CD4-positive, alpha-beta T cell treated with Interleukin-15 for 4 hours (primary cell): ENCODE results near the gene ABHD11.
"Not testable (repeated sequence)": the region's sequence is repeated elsewhere in the genome, so short reads cannot be mapped to it uniquely, and the experiment has no call there.

Experiments
- DNase-seq: peaks from one replicate; pipeline ENCODE4 v3.0.0-alpha.2; 2020; ENCODE audit warnings: low spot score

ABHD11 gene, protein sequence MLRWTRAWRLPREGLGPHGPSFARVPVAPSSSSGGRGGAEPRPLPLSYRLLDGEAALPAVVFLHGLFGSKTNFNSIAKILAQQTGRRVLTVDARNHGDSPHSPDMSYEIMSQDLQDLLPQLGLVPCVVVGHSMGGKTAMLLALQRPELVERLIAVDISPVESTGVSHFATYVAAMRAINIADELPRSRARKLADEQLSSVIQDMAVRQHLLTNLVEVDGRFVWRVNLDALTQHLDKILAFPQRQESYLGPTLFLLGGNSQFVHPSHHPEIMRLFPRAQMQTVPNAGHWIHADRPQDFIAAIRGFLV

DNA sequence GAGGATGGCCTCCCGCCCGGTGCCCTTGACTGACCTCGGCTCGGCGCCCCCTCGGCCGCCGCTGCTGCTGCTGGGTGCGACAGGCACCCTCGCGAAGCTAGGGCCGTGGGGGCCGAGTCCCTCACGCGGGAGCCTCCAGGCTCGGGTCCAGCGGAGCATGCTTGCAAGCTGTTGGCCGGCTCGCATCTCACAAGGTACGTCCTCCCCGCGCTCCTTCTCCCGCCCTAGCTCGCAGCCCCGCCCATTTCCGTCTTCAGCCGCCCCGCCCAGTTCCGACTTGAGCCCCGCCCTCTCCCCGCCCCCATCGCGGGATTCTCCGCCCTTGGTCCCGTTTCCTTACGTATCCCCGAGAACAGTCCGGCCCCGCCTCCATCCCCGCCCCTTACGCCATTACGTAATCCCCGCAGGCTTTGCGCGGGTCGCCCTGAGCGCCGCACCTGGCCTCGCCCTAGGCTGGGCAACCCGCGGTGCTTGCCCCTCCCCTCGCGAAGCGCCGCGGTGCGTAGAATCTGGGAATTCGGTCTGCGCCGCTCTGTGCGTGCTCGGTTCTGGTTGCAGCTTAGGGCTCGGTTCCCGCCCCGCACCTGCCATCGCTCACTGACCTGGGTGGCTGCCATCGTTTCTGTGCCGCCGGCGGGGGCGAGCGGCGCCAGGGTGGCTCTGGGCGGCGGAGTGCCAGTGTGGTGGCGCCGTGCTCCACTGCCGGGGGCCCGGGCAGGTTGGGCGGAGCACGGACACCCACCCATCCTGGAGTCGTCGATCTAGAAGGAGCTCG, at the start of gene ABHD11:
Gene ABHD11 (minus strand): TSS at position 191 of the 775 bp plus-strand sequence. CDS start 32 bp downstream, at position 159.
- peak; percentile 98 for DNase-seq

DNA sequence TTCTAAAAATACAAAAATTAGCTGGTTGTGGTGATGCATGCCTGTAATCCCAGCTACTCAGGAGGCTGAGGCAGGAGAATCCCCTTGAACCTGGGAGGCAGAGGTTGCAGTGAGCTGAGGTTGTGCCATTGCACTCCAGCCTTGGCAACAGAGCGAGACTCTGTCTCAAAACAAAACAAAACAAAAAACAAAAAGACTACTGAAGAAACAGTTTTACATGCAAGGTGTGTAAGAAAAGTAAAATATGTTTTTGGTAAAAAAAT, 49.1 kb upstream of the ABHD11 start:
- not testable (repeated sequence) for DNase-seq

DNA sequence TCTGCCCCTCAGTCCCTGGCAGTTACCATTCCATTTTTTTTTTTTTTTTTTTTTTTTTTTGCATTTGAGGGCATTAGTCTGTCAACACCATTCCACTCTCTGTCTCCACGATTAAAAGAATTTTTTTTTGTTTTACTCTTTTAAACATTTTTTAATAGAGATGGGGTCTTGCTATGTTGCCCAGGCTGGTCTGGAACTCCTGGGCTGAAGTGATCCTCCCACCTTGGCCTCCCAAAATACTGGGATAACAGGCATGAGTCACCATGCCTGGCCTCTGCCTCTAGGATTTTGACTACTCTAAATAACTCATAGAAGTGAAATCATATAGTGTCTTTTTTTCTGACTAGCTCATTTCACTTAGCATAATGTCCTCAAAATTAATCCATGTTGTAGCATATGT, 48.0 kb upstream of the ABHD11 start:
- DNase-seq, result no peak

DNA sequence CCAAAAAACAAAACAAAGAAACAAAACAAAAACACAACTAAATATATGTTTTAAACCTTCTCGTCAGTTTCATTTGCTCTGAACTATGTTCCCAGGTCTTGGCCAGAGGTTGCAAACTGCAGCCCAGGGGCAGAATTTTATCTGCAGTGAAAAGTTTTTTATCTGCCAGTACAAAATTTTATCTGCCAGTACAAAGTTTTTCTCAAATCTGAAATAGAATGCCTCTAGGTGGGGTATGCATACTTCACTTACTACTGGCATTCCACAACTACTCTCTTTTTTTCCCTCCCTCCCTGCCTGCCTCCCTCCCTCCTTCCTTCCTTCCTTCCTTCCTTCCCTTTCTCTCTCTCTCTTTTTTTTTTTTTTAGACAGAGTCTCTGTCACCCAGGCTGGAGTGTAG, 40.9 kb upstream of the ABHD11 start:
- DNase-seq, result no peak

DNA sequence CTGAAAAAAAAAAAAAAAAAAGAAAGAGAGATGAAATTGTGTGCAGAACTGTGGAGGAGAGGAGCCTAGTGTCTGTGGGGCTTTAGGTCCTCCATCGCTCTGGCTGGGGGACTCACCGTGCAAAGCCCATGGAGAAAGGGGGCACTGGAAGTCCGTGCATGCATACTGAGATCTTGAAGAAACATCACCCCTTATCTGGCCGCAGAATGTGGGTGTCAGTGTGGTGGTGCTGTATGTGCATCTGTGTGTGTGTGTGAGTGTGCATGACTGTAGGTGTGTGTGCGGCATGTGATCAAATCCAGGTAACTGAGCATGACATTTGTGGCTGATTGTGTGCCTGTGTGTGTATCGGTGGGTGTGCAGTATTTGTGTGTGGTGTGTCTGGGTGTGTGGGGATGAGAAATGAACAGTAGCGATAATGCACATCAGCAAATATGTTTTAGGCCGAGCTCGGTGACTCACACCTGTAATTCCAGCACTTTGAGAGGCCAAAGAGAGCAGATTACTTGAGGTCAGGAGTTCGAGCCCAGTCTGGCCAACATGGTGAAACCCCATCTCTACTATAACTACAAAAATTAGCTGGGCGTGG, 40.3 kb upstream of the ABHD11 start:
- DNase-seq, result no peak

DNA sequence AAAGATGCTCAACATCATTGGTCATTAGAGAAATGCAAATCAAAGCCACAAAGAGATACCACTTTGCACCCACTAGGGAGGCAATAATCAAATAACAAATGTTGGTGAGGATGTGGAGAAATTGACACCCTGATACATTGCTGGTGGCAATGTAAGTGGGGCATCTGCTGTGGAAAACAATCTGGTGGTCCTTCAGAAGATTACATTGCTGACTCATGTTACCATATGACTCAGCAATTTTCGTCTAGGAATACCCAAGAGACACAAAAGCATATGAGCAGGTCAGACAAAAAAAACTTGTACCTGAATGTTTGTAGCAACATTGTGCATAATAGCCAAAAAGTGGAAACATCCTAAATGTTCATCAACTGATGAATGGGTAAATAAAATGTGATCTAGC, 36.3 kb upstream of the ABHD11 start:
- DNase-seq, result no peak

DNA sequence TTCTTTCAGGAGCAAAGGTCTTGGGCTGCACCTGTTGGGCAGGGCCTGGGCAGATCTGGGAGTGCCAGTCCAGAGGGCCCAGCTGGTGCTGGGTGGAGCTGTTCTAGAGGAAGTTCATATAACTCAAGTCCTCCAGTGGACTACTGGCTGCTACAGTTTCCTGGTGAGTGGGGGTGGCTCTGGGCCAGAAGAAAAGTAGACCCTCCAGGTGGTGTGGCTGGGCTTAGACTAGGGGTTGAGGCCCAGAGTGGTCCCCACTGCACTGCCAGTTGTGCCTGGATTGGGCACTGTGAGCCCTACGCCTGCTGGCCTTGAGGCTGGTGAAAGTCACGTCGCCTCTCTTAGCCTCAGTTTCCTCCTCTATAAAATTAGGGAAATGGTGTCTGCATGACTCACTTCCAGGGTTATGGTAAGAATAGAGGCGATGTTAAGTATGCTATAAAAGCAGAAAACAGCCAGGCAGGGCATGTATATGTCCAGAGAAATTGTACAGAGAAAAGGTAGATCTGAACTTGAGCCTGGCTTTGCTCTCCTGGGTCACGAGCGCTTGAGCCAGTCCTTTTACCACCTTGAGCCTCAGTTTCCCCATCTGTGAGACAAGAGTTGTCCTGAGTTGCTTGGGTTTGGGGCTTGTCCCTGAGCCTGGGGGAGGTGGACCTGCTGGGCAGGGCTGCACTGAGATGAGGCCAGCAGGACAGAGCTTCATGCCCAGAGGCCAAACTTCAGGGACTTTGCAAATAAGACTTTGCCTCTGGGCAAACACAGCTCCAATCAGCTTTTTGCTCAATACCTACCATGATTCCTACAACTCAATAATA, 35.3 kb upstream of the ABHD11 start:
- DNase-seq, result no peak

DNA sequence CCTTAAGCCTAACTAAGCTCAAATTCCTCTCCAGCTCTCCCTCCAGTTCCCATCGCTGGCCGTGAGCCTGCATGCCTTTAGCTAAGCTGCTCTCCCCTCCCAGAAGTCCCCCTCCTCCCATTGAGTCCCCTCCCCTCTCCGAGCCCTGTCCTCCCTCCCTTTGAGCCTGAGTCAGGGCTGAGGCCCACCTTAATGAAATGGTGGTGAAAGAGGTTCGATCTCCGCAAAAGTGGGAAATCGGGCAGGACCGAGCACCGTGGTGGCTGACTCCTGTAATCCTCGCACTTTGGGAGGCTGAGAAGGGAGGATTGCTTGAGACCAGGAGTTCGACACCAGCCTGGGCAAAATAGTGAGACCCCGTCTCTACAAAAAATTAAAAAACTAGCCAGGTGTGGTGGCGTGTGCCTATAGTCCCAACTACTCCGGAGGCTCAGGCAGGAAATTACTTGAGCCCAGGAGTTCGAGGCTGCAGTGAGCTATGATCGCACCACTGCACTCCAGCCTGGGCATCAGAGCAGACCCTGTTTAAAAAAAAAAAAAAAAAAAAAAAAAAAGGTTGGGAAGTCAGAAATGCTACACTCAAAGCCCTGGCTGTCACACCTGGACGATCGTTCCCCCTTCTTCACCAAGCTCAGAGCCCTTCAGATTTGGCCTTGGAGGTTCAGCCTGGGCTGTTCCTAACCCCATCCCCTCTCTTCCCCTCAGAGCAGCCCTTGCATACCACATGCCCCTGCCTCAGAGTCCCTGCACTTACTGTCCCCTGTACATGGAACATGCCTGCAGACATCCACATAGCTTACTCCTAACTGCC, 32.5 kb upstream of the ABHD11 start:
- DNase-seq, result no peak

DNA sequence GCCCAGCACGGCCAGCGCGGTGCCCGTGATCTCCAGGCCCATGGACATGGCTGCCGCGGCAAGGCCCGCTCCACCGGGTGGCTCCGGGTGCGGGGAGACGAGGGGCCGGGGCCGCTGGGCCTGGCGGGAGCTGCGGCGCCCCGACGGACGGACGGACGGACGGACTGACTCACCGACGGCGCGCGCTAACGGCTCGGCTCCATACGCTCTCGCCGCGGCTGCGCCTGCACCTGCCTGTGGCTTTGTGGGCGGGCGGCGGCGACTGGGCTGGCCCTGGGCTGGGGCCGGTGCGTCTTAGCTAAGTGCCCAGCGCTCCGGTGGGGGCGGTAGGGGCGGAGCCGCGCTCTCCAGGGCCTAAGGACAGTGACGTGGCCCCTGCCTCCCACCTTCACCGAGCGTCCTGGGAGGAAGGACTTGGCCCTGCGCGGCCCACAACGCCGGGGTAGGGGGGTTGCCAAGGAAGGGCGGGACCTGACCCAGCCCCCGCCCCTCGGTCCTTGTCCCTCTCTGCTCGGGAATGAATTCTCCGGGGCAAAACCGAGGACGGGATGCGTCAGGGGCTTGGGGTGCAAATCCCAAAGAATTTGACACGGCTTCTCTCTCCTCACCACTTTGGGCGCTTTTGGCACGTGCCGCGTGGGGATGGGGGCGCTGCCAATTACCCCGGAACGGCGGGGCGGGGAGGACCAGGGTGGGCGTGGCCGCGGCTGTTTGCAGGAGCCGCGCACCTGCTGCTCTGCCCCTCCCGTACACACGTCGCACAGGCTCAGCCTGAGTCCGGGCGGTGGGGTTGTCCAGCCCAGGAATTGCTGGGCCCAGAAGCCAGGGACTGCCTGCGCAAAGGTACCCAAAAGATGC, 31.6 kb upstream of the ABHD11 start, which contains the start of gene CLDN3:
Gene CLDN3 (minus strand): TSS at position 269 of the 858 bp plus-strand sequence. CDS start 221 bp downstream, at position 48.
- DNase-seq, result no peak

DNA sequence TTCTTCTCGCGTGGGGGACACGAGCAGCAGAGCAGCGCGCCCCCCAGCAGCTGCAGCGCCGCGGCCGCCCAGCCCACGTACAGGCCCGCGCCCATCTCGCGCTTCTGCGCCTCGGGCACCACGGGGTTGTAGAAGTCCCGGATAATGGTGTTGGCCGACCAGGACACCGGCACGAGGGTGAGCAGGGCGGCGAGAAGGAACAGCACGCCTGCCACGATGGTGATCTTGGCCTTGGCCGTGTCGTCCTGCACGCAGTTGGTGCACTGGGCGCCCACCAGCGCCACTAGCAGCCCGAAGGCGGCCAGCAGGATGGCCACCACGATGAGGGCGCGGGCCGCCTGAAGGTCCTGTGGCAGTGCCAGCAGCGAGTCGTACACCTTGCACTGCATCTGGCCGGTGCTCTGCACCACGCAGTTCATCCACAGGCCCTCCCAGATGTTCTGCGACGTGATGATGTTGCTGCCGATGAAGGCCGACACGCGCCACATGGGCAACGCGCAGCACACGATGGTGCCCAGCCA, 30.9 kb upstream of the ABHD11 start:
- no peak for DNase-seq

DNA sequence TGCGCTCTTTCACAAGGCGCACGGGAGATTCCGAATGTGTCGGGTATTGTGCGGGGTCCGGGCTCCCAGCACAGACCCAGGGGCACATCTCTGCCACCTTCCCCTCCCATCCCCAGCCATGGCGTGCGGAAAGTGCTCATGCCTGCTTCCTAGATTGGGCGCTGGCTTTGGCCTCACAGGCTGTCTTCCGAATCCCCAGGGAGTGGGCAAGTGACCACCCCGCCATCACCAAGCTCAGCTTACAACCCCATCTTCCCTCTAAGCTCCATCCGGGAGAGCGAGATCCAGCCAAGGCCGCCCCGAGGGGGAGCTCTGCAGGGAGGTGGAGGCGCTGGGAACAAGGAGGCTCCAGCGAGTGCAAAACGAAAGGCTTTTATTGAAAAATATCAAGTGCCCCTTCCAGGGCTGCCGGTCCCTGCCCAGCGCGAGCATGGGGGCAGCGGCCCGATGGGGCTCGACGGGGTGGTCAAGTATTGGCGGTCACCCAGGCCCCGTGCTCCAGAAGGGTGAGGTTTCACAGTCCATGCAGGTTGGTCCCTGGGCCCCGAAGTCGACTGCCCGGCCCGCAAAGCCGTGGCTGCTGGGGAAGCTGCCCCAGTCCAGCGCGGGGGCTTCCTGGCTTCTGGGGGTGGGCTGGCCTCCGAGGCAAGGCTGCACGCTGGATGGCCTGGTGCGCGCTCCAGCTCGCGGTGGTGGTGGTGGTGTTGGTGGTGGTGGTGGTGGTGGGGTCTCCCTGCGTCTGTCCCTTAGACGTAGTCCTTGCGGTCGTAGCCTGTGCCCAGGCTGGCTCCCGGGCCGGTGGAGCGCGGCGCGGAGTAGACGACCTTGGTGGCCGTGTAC, 30.3 kb upstream of the ABHD11 start:
- DNase-seq, result no peak

DNA sequence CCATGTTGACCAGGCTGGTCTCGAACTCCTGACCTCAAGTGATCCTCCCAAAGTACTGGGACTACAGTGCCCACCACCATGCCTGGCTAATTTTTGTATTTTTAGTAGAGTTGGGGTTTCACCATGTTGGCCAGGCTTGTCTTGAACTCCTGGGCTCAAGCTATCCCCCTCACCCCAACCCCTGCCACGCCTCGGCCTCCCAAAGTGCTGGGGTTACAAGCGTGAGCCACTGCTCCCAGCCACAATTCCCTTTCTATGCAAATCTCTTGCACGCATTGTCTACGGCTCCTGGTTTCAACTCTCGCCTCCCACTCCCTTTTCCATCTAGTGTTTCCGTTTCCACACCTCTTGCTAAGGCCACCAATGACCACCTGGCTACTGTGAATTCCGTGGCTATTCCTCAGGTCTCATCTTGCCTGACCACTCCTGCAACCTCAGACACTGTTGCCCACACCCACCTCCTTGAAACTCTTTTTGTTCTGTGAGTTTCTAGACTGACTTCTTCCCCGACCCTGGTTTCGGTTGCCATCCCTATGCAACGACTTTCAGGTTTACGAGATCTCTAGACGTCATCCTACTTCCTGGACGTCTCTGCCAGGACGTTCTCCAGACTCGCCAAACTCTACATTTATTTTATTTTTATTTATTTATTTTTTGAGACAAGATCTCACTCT, 28.1 kb upstream of the ABHD11 start:
- DNase-seq, result no peak

DNA sequence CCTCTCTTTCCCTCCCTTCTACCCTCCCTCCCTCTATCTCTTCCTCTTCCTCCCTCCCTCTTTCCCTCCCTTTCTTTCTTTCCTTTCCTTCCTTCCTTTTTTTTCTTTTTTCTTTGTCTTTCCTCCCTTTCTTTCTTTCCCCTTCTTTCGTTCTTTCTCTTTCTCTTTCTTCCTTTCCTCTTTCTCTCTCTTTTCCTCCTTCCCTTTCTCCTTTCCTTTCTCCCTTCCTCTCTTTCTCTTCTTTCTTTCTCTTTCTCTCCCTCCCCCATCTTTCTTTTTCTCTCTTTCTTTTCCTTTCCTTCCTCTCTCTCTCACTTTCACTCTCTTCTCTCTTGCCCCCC, 24.0 kb upstream of the ABHD11 start:
- no peak for DNase-seq

DNA sequence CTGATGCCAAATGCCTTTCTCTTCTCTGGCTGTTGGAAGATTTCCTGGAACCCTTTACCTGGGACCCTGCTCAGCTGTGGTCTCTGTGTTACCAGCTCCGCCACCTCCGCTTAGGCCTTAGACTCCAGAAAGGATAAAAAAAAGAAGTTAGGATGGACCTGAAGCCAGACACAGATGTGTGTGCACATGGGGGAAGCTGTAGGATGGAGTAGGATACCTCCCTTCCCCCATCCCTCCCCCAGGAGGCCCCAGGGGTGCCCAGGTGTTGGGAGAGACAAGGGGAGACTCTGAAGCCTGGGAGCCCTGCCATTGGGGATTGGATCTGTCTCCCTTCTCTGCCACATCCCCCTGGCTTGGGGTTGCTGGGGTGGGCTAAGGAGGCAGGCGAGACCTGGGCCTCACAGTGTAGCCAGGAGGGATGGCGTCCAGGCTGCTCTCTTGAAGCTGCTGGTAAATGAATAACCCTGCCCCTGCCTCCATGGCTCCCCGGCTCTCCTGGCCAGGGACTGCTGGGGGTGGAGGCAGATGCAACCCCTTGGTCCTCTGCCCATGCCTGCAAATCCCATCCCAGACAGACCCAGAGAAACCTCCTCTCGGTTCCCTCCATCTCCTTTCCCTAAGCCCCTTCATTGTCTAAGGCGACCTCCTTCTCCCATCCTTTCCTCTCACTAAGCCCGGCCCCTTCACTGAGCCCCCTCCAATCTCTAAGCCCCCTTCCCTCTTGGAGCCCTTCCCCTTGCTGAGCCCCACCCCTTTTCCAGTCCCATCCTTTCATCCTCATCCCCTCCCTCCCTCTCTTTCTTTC, 23.5 kb upstream of the ABHD11 start:
- no peak for DNase-seq

DNA sequence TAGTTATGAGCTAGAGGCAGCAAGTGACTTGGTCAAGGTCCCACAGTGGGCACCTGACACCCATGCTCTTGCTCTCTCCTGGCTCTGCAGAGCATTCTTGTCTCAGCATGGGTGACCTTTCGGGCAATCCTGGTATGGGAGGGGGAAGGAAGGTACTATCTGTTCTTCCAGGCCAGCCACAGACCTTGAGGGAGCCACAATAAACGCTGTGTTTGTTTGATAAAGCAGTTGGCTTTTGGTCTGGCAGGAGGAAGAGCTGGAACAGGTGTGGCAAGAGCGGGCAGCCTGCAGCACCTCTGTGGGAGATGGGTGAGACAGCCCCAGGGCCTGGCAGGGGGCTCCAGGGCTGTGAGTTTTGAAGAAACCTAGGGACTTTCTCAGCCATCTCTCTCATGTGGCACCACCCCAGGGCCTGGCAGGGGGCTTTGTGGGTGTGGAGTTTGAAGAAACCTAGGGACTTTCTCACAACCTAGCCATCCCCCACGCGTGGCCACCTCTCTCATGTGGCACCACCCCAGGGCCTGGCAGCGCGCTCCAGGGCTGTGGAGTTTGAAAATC, 20.1 kb upstream of the ABHD11 start:
- DNase-seq, result no peak

DNA sequence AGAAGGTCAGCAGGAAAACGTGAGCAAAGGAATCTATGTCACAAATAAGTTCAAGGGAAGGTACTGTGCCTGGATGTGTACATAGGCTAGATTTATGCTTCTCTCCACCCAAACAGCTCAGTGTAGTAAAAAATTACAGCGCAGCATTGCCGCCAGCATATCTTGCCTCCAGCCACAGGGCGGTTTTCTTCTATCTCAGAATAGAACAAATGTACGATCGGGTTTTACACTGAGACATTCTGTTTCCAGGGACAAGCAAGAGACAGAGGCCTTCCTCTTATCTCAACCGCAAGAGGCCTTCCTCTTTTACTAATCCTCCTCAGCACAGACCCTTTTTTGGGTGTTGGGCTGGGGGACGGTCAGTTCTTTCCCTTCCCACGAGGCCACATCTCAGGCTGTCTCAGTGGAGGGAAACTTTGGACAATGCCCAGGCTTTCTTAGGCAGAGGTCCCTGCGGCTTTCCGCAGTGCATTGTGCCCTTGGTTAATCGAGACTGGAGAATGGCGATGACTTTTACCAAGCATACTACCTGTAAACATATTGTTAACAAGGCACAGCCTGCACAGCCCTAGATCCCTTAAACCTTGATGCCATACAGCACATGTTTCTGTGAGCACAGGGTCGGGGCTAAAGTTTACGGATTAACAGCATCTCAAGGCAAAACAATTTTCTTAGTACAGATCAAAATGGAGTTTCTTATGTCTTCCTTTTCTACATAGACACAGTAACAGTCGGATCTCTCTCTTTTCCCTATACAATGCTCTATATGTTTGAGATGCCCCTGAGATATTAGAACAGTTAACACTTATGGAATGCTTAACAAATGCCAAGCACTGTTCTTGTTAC, 11.6 kb upstream of the ABHD11 start:
- no peak for DNase-seq

DNA sequence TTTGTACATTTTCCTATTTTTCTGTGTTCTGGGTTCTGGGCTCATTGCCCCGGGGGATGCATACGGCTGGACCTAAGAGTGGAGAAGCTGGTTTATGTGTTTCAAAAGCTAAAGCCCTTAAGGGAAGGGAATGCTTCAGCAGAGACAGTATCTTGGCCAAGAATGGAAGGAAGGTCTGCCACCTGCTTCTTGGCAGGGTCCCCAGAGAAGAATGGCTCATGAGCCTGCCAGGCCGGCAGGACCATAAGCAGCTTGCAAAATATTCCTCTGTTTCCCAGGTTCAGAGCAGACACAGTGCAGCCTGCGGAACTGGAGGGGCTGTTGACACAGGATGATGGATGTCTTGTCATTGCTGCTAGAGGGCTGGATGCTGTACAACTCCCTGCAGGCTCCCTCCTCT, 7.8 kb upstream of the ABHD11 start:
- no peak for DNase-seq
